ENCODE results near the gene LMAN2L. TPM values are rescaled to one million over a fixed set of nuclear protein-coding genes. Genes with fewer than 3 reads are reported as not detected.

The LMAN2L gene
- total RNA-seq, 1 experiment from 2014 or later: 15.6 TPM

GRCh38 chr2:96768083-96768561 is 28.3 kb upstream of the LMAN2L start:
- CTCF ChIA-PET: no interaction called here
- peak overlapping the region; percentile 71 for H3K4me2 ChIP-seq

DNA sequence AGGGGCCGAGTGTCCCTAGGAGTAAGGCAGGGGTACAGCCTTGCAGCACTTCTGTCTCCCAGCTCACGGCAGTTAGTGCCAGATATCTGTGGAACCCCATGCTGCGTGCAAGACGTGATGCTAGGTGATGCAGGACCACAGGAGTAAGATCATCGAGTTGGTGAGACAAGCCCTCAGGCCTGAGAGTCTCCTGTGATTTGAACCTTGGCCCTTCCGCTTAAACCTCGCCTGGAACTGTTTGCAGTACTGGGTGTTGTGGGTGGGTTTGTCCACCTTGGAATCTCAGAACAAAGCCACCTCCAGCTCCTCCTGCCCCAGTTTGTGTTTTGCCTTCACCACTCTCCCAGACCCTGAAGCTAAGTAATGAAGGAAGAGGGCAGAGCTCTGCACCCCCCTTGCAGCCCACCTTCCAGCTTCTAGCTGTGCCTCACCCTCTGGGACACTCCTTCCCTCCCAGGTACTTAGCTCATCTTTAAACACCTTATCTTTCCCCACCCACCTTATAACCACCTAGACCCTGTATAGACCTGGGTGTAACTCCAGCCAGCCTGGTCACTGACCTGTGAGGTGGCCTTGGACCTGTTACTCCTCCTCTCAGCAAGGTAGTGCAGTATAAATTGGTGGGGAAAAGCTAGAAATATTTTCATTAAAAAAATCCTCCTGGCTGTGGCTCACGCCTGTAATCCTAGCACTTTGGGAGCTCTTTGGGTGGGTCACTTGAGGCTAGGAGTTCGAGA is 27.4 kb upstream of the LMAN2L start:
- no peak overlapping the region for H2AFZ ChIP-seq
- no peak for DNase-seq
- H3K9me2 ChIP-seq (ENCODE audit: insufficient read depth): no peaks in the 10 kb centered on the region
- H4K20me1 ChIP-seq (ENCODE audit: insufficient read depth): no peaks in the 10 kb centered on the region
- peaks cover 92% of the 10 kb centered on the region for H3K4me1 ChIP-seq (replicated peaks; ENCODE audit: insufficient read depth)
- H3F3A ChIP-seq (ENCODE audit: insufficient read depth, low read depth): peaks cover 65% of the 10 kb centered on the region
- peak overlapping the region; percentile 71 for H3K4me2 ChIP-seq
- CTCF ChIA-PET: interaction anchor here (0.6 to 0.7 kb wide), 2 partner anchors 91 to 593 kb away, joined by 3 to 7 read pairs; partner anchors contain the start of gene ANKRD39
- BruUV-seq (replicated peaks): no TSS peak
- H3K27me3 ChIP-seq (ENCODE audit: insufficient read depth, low read depth): no peaks in the 10 kb centered on the region
- POLR2A ChIA-PET (ENCODE audit: unreplicated experiment): no interaction called here
- peak overlapping the region; percentile 71 for H3K27ac ChIP-seq
- no peak overlapping the region for H3K4me3 ChIP-seq
- H3K9me3 ChIP-seq (ENCODE audit: insufficient read depth, low read depth): no peaks in the 10 kb centered on the region
- TF ChIP-seq, protein P1, sequence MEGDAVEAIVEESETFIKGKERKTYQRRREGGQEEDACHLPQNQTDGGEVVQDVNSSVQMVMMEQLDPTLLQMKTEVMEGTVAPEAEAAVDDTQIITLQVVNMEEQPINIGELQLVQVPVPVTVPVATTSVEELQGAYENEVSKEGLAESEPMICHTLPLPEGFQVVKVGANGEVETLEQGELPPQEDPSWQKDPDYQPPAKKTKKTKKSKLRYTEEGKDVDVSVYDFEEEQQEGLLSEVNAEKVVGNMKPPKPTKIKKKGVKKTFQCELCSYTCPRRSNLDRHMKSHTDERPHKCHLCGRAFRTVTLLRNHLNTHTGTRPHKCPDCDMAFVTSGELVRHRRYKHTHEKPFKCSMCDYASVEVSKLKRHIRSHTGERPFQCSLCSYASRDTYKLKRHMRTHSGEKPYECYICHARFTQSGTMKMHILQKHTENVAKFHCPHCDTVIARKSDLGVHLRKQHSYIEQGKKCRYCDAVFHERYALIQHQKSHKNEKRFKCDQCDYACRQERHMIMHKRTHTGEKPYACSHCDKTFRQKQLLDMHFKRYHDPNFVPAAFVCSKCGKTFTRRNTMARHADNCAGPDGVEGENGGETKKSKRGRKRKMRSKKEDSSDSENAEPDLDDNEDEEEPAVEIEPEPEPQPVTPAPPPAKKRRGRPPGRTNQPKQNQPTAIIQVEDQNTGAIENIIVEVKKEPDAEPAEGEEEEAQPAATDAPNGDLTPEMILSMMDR (conservative IDR thresholded peaks at IDR 0.05): no peak
- TF ChIP-seq EZH2 (IDR thresholded peaks at IDR 0.05; ENCODE audit: low read depth): no peak
- H3K79me2 ChIP-seq (ENCODE audit: low read depth): peaks cover 86% of the 10 kb centered on the region
- no peaks in the 10 kb centered on the region for H3K36me3 ChIP-seq (ENCODE audit: low read depth)
- intact Hi-C loops (cut with micrococcal nuclease; ENCODE audit: unreplicated experiment): loop anchor here (10.0 kb wide), 1 partner anchor 433 kb away; the partner anchor contains the start of gene NCAPH

More at GRCh38 chr2:96768083-96768561, 28.3 kb upstream of the LMAN2L start:
- Histone ChIP-seq H2AFZ (peak overlapping the region; percentile 0; the same call in 1 of the 2 replicates), H3K27me3 (ENCODE audit: insufficient read depth, low read depth) (no peaks in the 10 kb centered on the region), H4K20me1 (ENCODE audit: insufficient read depth) (no peaks in the 10 kb centered on the region), H3K9me2 (ENCODE audit: insufficient read depth) (no peaks in the 10 kb centered on the region), H3K9me3 (ENCODE audit: insufficient read depth, low read depth) (no peaks in the 10 kb centered on the region), H3K4me3 (peak overlapping the region; percentile 24; the same call in 1 of the 2 replicates), H3K79me2 (ENCODE audit: low read depth) (peaks cover 84% of the 10 kb centered on the region), H3F3A (ENCODE audit: insufficient read depth, low read depth) (peaks cover 56% of the 10 kb centered on the region), H3K36me3 (ENCODE audit: low read depth) (no peaks in the 10 kb centered on the region), H3K27ac (peak overlapping the region; percentile 71), H3K4me1 (replicated peaks; ENCODE audit: insufficient read depth) (peaks cover 86% of the 10 kb centered on the region)
- peak; percentile 63 to 90 for DNase-seq
- intact Hi-C loops (cut with micrococcal nuclease; ENCODE audit: unreplicated experiment): loop anchor here (10.0 kb wide), 1 partner anchor 433 kb away; the partner anchor contains the start of gene NCAPH
- no TSS peak for BruUV-seq (replicated peaks)
- TF ChIP-seq, protein P1 (conservative IDR thresholded peaks at IDR 0.05): no peak
- no peak for TF ChIP-seq EZH2 (IDR thresholded peaks at IDR 0.05; ENCODE audit: low read depth)
- POLR2A ChIA-PET (ENCODE audit: unreplicated experiment): interaction anchor here (0.5 to 0.7 kb wide), 5 partner anchors 11 to 328 kb away, joined by 3 to 7 read pairs (median 4); no protein-coding TSS in a partner anchor

GRCh38 chr2:96764253-96764637 is 24.4 kb upstream of the LMAN2L start:
- ChIA-PET CTCF (interaction anchor here (0.6 to 1.8 kb wide), 6 partner anchors 11 to 255 kb away, joined by 3 to 11 read pairs (median 5); no protein-coding TSS in a partner anchor), POLR2A (ENCODE audit: unreplicated experiment) (no interaction called here)
- peak overlapping the region; percentile 94 for H3K4me2 ChIP-seq
- DNase-seq: peak; percentile 79 to 92
- peaks cover 78% of the 10 kb centered on the region for H3K4me1 ChIP-seq (replicated peaks; ENCODE audit: insufficient read depth)
- no peaks in the 10 kb centered on the region for H3K9me2 ChIP-seq (ENCODE audit: insufficient read depth)
- H3F3A ChIP-seq (ENCODE audit: insufficient read depth, low read depth): peaks cover 74% of the 10 kb centered on the region
- H3K4me3 ChIP-seq: peak overlapping the region; percentile 87
- no peaks in the 10 kb centered on the region for H3K36me3 ChIP-seq (ENCODE audit: low read depth)
- peaks cover 78% of the 10 kb centered on the region for H3K79me2 ChIP-seq (ENCODE audit: low read depth)
- H3K9me3 ChIP-seq (ENCODE audit: insufficient read depth, low read depth): no peaks in the 10 kb centered on the region
- H3K27ac ChIP-seq: peak overlapping the region; percentile 79
- peak overlapping the region; percentile 65 for H2AFZ ChIP-seq
- TF ChIP-seq, protein P1 (conservative IDR thresholded peaks at IDR 0.05): no peak
- intact Hi-C loops (cut with micrococcal nuclease; ENCODE audit: unreplicated experiment): loop anchor here (5.0 to 10.0 kb wide), 2 partner anchors 127 to 429 kb away; partner anchors contain the start of genes KANSL3 and NCAPH
- no TSS peak for BruUV-seq (replicated peaks)
- H4K20me1 ChIP-seq (ENCODE audit: insufficient read depth): no peaks in the 10 kb centered on the region
- H3K27me3 ChIP-seq (ENCODE audit: insufficient read depth, low read depth): no peaks in the 10 kb centered on the region
